RPMI7951 (cell line): ENCODE results near the gene SH3BGRL. TPM values are rescaled to one million over a fixed set of nuclear protein-coding genes. Genes with fewer than 3 reads are reported as not detected.

Source experiments
- DNase-seq: peaks from one replicate; pipeline ENCODE4 v3.0.0-alpha.2; 2012; ENCODE audit warnings: low read depth
- total RNA-seq: library from RNA; depleted of rRNA; stranded (reverse); fragments of >200 nt; shearing (Covaris generic); gene quantifications from 2 replicates; pipeline ENCODE4 v1.2.3, GENCODE V29; 2014; rRNA removed

The SH3BGRL gene
- 98.4 and 122 TPM in 2 replicates for total RNA-seq

DNA sequence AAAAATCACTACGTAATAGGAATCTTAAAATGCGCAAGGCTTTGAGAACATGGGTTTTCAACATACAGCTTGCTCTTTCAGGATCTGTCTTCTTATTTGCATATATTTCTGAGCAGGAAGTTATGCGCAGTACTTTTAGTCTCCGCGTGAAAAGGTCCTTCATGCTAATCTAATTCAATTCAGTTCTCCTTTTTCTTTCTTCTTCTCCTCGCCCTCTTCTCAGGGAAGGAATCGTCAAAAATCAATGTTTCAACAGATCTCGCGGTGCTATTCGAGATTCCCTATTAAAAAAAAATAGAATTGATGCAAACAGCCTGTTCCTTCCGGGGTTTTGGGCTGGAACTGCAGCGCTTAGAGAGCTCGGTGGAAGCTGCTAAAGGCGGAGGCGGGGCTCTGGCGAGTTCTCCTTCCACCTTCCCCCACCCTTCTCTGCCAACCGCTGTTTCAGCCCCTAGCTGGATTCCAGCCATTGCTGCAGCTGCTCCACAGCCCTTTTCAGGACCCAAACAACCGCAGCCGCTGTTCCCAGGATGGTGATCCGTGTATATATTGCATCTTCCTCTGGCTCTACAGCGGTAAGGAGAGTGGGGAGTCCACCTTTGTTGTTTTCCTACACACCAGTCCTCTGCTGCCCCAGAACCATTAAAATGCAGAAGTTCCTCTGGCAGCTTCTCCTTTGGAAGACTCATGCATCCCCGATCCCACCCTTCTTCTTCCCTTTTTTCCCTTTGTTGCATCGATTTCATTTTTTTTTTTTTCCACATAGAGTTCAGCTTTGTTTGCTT lies at the start of gene SH3BGRL, which contains the start of gene HMGN5:
Gene SH3BGRL, plus strand, starts transcription at position 432 of the 785 bp plus-strand sequence. Its CDS starts 99 bp downstream, at position 531.
Gene HMGN5, minus strand, starts transcription at position 243 of the 785 bp plus-strand sequence. CDS start 80,364 bp downstream, outside the sequence.
- peak; percentile 86 for DNase-seq

DNA sequence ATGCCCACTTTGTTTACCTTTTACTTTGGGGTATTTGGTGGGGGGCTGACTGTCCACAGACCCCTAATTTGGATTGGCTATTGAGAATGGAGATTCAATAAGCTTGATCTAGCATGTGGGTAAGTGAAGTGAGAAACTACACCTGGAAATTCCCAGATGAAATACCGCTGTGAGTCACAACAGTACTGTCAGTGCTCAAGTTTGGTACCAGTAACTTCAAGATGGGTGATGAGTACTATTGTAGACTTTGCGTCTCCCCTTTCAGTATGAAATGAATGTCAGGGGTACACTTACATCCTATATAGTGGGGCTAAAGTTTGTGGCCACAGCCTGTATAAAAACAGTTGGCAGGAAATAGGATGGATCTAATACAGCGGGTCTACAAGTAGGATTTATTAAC lies 33.5 kb upstream of the SH3BGRL start:
- no peak for DNase-seq

DNA sequence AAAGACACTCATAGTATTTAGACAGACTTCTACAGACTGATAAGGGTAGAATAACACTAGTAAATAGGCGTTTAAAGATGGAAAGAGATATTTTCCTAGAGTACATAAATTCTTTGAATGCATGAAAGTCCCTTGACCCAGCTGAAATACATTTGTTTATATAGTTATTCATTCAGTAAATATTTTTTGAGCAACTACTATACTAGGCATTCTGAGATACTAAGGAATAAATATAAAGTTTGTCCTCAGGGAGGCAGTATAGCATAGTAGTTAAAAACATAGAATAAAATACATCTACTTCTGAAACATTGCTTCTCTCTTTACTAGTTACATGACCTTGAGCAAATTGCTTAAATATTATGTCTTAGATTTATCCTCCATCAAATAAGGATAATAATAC lies 27.6 kb upstream of the SH3BGRL start:
- peak; percentile 4 for DNase-seq

DNA sequence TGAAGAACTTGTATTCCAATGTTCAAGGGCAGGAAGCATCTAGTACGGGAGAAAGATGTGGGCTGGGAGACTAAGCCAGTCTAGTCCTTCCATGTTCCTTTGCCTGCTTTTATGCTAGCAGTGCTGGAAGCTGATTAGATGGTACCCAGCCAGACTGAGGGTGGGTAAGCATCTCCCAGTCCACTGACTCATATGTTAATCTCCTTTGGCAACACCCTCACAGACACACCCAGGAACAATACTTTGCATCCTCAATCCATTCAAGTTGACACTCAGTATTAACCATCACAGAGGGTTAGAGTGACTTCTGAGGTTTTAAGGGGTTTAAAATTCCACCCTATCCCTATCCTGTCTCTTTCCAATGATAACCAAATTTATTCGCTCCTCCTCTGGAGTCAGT lies 6.6 kb upstream of the SH3BGRL start:
- no peak for DNase-seq

DNA sequence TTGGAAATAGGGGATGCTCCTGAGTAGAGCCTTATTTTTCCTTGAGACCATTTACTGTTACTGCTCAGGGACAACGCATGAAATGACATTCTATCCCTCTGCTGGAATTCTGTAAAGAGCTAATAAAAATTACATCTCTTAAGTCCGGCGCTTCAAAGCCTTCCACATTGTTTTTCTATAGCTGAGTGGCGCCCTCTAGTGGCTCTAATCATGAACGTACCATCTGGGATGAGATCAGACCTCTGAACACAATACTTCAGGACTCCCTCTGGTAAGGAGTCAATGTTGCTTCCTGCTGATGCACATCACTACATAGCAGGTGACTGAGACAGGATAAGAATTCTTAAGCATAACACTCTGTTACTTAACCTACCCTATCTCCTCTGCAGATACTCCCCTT lies 6.2 kb upstream of the SH3BGRL start:
- peak; percentile 48 for DNase-seq

DNA sequence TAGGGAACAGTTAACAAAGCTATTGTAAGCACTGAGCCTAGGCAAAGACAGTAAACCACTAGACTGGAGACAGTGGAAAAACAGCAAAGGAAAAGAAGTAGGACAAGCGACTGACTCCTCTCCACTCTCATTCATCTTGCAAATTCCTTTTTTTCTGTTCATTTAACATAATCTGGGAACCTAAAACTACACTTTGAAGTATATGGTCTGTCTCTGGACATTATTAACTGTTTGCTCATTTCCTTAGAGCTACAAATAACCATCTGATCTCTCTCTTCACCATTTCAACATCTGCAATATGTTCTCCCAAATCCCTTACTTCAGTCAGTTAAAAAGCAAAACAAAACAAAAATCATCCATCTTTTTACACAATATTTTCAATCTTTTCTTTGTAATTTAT lies 831 bp upstream of the SH3BGRL start:
- DNase-seq: no peak

DNA sequence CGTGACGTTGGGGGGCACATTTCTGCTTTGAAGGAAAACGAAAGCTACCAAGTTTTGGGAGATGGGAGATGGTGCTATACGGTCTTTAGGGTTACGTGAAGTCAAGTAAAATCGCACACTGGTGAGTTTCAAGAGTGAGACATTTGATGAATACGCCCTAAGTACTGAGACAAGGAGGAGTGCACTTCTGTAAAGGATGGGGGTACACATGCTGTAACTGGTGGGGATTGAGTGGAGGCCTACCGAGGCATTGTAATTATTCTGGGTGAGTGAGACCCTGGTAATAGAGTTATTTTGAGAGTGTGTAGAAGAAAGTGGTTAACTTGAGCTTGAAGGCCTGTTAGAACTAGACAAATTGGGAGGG lies 536 bp downstream of the SH3BGRL start:
- DNase-seq: peak; percentile 4

DNA sequence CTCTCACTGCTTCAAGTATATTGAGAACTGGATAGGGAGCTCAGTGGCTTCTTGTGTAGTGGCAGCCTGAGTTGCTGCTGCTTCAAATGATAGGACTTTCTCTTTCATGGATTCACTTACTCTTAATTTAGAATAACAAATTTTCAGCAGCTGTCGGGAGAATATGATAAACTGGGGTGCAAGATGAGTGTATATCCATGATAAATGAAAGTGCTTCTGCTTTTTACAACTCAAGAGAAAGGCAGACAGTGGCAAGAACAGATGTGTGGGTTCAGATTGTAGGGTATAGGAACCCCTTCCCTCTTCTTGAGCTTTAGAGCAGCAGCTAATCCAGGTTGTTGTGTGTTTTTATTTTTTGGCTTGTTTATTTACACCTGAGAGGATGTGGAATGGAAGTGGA lies 1.0 kb downstream of the SH3BGRL start:
- DNase-seq: no peak

DNA sequence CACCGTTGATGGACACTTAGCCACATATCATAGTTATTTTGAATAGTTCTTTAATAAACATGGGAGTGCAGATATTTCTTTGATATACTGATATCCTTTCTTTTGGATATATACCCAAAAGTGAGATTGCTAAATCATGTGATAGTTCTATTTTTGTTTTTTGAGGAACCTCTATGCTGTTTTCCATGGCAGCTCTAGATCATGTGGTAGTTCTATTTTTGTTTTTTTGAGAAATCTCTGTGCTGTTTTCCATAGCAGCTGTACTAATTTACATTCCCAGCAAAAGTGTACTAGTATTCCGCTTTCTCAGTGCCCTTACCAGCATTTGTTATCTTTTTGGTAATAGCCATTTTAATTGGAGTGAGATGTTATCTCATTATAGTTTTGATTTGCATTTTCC lies 3.6 kb downstream of the SH3BGRL start:
- no peak for DNase-seq

DNA sequence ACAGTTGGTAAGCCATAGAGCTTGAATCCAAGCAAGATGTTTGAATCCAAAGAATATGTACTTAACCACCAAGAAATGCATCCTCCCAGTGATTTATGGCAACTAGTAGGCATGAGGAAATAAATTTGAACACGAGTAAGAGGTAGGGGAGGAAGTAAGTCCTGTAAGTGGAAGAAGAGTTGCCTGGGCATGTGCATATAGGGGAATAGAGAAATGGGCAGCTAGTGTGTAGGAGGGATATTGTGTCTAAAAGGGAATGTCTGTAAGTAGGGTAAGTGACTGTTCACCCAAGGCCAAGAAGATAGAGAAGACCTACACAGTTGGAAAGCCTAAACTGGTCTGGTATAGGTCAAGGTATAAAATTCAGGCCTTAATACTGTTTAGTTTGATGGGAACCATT lies 4.6 kb downstream of the SH3BGRL start:
- no peak for DNase-seq

DNA sequence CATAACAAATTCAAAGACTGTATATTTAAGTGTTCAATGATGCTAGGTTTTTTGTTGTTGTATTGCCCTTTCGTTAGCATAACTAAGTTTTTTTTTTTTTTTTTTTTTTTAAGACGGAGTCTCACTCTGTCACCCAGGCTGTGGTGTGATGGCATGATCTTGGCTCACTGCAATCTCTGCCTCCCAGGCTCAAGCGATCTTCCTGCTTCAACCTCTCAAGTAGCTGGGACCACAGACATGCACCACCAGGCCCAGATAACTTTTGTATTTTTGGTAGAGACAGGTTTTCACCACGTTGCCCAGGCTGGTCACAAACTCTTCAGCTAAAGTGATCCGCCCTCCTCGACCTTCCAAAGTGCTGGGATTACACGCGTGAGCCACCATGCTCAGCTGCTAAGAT lies 7.0 kb downstream of the SH3BGRL start:
- no peak for DNase-seq

DNA sequence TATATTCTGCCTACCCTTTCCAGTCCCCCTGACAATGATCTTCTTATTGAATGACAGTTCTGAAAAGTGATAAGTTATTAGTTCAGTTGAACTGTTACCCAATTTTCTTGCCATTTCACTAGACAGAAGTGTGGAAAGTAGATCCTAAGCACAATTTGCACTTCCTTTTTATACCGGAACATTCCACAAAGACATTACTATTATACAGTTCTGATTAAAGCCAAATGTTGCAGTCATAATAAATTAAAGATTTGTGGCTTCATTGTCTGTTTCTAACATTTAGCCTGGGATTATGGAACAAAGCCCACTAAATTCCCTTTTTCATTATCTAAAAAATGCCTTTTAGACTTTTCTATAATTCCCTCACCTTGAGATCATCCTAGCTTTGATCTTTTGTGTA lies 13.8 kb downstream of the SH3BGRL start:
- no peak for DNase-seq

DNA sequence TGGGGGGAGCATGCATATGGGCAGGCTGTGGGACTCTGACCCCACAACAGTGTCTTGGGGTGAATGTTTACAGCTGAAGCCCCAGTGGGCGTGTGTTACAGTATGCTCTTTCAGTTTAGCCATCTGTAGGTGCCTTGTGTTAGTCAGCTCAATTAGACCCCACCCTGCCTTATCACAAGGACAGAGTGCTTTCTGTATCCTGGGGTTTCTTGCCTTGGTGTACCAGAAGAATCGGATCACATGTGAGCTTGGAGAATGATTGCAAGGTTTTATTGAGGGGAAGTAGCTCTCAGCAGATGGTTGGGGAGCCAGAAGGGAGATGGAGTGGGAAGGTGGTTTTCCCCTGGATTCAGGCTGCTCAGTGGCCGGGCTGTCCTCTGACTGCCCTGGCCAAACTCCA lies 27.3 kb downstream of the SH3BGRL start:
- peak; percentile 0 for DNase-seq

DNA sequence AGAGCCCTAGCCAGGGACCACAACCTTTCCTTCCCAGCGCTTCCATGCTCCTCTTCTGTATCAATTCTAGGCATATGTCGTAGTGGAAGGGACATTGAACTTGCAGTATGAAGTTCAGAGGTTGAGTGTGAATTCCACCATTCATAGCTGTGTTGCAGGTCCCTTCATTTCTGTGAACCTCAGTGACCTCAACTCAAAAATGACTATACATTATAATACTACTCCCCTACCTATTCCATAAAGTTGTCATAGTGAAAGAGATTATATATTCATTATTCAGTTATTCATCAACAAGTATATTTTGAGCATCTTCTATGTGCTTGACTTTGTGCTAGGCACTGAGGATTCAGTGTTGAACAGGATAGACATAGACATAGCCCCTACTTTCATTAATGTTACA lies 28.0 kb downstream of the SH3BGRL start:
- no peak for DNase-seq

DNA sequence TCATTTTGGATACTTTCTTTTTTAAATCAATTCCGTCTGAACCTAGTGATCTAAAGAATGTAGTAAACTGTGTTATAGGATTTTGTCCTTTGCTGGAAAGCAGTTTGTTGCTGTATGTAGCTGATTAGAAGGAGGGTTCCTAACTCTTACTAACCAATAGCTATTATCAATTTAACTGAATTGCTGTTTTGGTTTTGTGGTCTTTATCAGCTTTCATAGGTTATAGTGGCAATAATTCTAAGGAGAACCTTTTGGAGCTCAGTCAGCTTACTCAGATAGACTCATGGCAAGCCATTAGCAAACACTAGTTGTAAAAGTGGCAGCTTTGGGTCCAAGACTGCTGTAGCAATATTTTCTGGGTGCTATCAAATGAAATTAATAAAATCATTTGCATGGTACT lies 29.6 kb downstream of the SH3BGRL start:
- no peak for DNase-seq

DNA sequence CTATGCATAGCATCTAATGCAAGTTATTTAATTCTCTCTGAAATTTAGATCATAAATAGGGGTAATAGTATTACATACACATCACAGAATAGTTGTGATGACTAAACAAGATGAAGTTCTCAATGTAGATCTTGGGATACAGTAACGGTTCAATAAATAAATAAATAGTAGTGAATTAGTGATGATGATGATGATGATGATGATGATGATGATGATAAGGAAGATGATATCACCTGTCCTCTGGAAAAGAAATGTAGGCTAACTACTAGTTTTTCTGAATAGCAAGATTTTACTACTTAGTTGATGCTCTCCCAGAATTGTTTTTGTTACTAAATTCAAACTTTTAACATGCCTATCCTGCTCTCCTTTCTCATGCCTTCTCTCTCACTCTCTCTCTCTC lies 30.3 kb downstream of the SH3BGRL start:
- DNase-seq: no peak

DNA sequence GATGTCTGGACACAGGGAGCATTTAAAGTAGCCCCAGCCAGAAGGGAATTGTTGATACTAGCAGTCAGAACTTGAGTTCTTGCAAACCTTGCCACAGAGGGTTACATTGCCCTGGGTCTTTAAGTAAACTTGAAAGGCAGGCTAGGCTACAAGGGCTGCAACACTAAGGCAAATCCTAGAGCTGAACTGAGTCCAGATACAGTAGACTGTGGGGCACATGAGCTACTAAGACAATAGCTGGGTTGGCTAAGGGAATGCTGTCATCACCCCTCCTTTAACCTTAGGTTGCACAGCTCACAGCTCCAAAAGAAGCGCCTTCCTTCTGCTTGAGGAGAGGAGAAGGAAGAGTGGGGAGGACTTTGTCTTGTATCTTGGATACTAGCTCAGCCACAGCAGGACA lies 35.6 kb downstream of the SH3BGRL start:
- DNase-seq: no peak

DNA sequence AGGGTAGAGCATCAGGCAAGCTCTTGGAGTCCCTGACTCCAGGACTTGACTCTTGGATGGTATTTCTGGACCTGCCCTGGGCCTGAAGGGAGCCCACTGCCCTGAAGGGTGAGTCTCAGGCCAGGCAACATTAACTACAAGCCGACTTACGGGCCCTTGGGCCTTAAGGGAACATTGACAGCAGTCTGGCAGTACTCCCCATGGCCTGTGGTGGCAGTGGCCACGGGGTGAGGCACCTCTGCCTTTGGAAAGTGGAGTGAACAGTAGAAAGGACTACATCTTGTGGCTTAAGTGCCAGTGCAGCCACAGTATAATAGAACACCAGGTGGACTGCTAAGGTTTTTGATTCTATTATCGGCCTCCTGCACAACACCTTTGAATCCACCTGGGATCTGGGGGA lies 36.3 kb downstream of the SH3BGRL start:
- no peak for DNase-seq

DNA sequence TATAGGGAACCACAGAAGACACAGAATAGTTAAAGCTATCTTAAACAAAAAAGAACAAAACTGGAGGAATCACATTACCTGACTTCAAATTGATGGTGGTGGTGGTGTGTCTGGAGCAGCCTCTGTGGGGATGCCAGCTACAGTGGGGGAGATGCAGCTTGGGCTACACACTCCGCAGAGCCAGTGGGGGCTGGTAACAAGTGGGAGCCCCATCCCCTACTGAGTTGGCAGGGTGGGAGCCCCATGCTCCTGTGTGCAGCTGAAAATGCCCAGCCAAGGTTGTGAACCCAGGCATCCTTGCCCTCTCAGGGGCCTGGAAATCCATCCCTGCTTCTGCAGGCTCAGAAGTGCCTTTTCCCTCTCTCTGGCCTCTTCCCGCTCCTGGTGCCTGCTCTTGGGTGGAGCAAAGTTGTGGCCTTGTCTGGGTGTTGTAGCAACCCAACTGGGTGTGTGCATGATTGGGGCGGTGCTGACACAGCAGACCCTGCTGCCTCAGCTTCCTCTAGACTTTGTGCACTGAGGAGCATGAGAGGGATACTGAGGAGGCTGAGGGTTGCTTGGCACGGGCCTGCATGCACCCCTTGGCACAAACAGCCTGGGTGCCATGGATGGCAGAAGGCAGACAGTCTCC lies 38.9 kb downstream of the SH3BGRL start:
- no peak for DNase-seq

DNA sequence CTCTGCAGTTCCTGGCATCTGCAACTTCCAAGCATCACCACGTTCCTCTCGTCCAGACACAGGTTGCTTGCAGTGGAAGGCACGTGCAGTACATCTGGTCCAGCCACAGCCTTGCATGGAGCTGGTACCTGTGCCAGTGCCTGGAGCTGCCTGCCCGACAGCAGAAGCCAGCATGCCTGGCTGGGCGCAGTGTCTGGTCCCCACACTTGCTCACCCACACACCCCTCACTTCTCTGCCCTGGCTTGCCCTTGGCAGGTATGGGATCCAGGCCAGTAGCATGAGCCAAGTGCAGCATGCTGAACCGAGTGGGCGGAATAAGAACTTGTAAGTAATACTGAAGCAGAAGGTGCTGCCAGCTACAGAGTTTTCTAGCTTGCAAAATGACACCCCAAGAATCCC lies 39.9 kb downstream of the SH3BGRL start:
- DNase-seq: no peak

DNA sequence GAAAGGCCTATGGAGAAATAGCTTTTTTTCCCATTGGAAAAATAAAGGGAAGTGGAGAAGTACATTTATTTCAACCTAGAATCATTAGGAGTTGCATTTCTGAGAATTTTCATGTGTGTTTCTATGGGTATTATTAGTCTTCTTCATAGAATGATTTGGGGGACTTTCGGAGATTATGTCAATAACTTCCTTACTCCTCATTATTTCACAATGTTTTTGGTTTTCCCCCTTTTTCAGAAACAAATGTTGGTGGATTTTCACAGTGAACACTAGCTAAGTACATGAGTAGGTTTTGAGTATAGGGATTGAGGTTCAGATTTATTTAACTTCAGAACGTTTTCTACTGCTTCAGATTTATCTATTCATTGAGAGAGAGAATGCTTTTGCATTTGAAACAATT lies 54.0 kb downstream of the SH3BGRL start:
- DNase-seq: no peak

DNA sequence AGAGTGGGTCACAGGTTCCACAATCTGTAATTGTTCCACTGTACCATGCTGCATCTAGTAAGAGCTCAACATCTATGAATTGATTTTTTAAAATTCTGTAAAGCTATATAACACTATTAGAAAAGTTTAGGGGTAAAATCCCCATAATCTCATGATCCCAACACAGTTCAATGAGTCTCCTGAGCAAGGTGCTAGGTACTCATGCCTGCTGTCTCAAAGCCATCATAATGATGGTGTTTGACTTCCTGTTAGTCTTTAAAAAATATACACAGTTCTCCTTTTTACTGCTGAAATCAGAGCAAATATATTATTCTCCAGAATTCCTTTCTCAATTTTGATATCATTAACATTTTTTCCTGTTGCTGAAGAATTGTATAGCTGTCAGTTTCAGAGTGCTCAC lies 55.9 kb downstream of the SH3BGRL start:
- no peak for DNase-seq

DNA sequence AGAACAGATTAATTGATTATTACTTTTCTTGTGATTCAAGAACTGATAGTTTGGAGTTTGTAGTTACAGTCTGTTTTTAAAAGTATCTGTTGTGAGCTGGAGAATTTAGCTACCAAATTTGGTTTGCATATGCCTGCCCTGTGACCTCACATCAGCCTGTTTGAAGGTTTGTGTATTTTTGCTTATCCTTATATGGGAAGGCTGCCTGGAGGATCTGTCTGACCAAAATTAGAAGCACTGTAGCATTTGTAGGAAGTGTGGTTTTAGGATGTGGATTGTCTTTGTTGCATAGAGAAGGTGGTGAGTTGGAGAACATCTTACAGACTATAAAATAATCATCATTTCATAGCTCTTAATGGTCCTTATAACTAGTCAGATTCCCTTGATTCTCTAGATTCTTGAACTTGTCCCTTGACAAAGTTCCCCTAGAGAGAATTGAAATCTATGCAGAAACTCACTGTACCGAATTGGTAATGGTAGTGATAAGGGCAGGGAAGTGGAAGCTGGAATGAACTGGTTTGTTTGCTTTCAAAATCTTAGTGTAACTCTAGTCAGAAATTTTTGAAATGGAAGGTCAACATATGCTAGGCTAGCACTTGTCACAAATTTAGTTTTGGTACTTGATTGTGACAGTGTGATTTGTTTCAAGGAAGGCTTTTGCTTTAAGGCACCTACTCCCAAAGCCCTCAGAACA lies 57.3 kb downstream of the SH3BGRL start:
- peak; percentile 58 for DNase-seq
